CD4-positive, alpha-beta T cell (primary cell): ENCODE measurements around the gene ATP2B3. TPM values are rescaled to one million over a fixed set of nuclear protein-coding genes. Genes with fewer than 3 reads are reported as not detected.

Experiments
- ATAC-seq: fragments of 200-7000 bp; cut with Tn5 transposase; one replicate; pipeline ENCODE4 v1.10.0; 2022; ENCODE audit warnings: mild to moderate bottlenecking; ENCODE audit not compliant: poor library complexity
- CTCF ChIA-PET: fragments of 350-600 bp; sonication (Branson Sonifier 250); formaldehyde crosslinking; loops from one replicate; lab custom pipeline; 2021; ENCODE audit warnings: antibody characterized with exemption, inconsistent platforms; lab: Charles Lee
- POLR2A ChIA-PET: fragments of 350-600 bp; sonication (Branson Sonifier 250); formaldehyde crosslinking; loops from one replicate; lab custom pipeline; 2021; ENCODE audit warnings: antibody characterized with exemption, inconsistent platforms; lab: Charles Lee
- DNase-seq, 14 experiments: peaks; one replicate each; pipeline ENCODE4 v3.0.0-alpha.2; 2013 to 2020; ENCODE audit warnings: mixed read lengths in 2 of 14
- H3K27ac ChIP-seq, 2 donors: one replicate each; pipeline versions ENCODE4 v1.5.1 to v1.7.0; 2013; ENCODE audit warnings: low read length in 2 of 2, low read depth in 1 of 2, mild to moderate bottlenecking in 1 of 2
- H3K27me3 ChIP-seq, 2 experiments: 1 replicate in 1 of 2; 2 replicates in 1 of 2; pipeline versions ENCODE4 v1.6.1 to v1.7.0; 2013; ENCODE audit warnings: low read length in 2 of 2, control low read depth in 1 of 2, mild to moderate bottlenecking in 1 of 2, moderate library complexity in 1 of 2; ENCODE audit not compliant: insufficient read depth in 2 of 2, control insufficient read depth in 1 of 2
- H3K36me3 ChIP-seq: one replicate; pipeline ENCODE4 v1.6.1; 2013; ENCODE audit warnings: low read length, control low read depth; ENCODE audit not compliant: insufficient read depth
- H3K4me1 ChIP-seq: one replicate; pipeline ENCODE4 v1.6.1; 2013; ENCODE audit warnings: low read length, control low read depth; ENCODE audit not compliant: insufficient read depth
- H3K4me3 ChIP-seq: one replicate; pipeline ENCODE4 v1.5.1; 2013; ENCODE audit warnings: mild to moderate bottlenecking, low read length, moderate library complexity
- H3K9me3 ChIP-seq, 2 experiments: 1 replicate in 1 of 2; 2 replicates in 1 of 2; pipeline versions ENCODE4 v1.6.1 to v1.7.0; 2013; ENCODE audit warnings: low read length in 2 of 2, mild to moderate bottlenecking in 2 of 2, control low read depth in 1 of 2, moderate library complexity in 1 of 2; ENCODE audit not compliant: control insufficient read depth in 1 of 2, insufficient read depth in 1 of 2
- H3K27ac Mint-ChIP-seq: one replicate; pipeline ENCODE4 v1.8.0; 2020; ENCODE audit warnings: mixed read lengths
- H3K27me3 Mint-ChIP-seq: one replicate; pipeline ENCODE4 v1.8.0; 2021; ENCODE audit warnings: mixed read lengths
- H3K36me3 Mint-ChIP-seq: one replicate; pipeline ENCODE4 v1.8.0; 2021; ENCODE audit warnings: low read depth, mixed read lengths
- H3K4me1 Mint-ChIP-seq: one replicate; pipeline ENCODE4 v1.8.0; 2021; ENCODE audit warnings: low read depth, mixed read lengths
- H3K4me3 Mint-ChIP-seq: one replicate; pipeline ENCODE4 v1.8.0; 2020; ENCODE audit warnings: mild to moderate bottlenecking, mixed read lengths
- H3K9me3 Mint-ChIP-seq: one replicate; pipeline ENCODE4 v1.8.0; 2020; ENCODE audit warnings: mixed read lengths
- CTCF ChIP-seq: fragments of 200-600 bp; IDR thresholded peaks from one replicate; pipeline ENCODE4 v1.8.0; 2022; ENCODE audit warnings: antibody characterized with exemption, mild to moderate bottlenecking
- intact Hi-C, 2 experiments: fragments of 100-400 bp; cut with DNase I in 1 of 2; cut with micrococcal nuclease in 1 of 2; formaldehyde crosslinking; loops; one replicate each; pipeline versions ENCODE4 v1.15.1 to v1.9.0; 2023 to 2025; cut with DNase I, micrococcal nuclease
- total RNA-seq, 174 experiments: library from RNA in 2 of 174; stranded (reverse) in 2 of 174; gene quantifications; one replicate each; pipeline ENCODE4 v1.2.3 and lab custom pipeline; 2021 to 2026

Gene ATP2B3
- total RNA-seq, 2 experiments from 2014 or later, result not detected

GRCh38 chrX:153544727-153545126 lies 27.3 kb downstream of the ATP2B3 start:
- no peak for TF ChIP-seq CTCF
- intact Hi-C loops, result no loop called here
- Mint-ChIP-seq H3K9me3 (no peaks in the 10 kb centered on the region), H3K27ac (no peak overlapping the region), H3K4me3 (no peak overlapping the region), H3K36me3 (no peaks in the 10 kb centered on the region), H3K4me1 (no peaks in the 10 kb centered on the region), H3K27me3 (no peaks in the 10 kb centered on the region)
- H3K27ac ChIP-seq, result no peak overlapping the region
- DNase-seq (no peak), ATAC-seq (no peak)
- no peaks in the 10 kb centered on the region for H3K36me3 ChIP-seq
- ChIA-PET CTCF (no interaction called here), POLR2A (no interaction called here)
- H3K27me3 ChIP-seq, result no peaks in the 10 kb centered on the region
- H3K9me3 ChIP-seq, result no peaks in the 10 kb centered on the region
- H3K4me3 ChIP-seq, result no peak overlapping the region
- H3K4me1 ChIP-seq, result peaks cover under 1% of the 10 kb centered on the region

- intact Hi-C loops, result no loop called here
- no peaks in the 10 kb centered on the region for H3K4me1 Mint-ChIP-seq
- Histone ChIP-seq H3K4me3 (no peak overlapping the region), H3K27ac (no peak overlapping the region), H3K4me1 (no peaks in the 10 kb centered on the region), H3K27me3 (no peaks in the 10 kb centered on the region), H3K36me3 (no peaks in the 10 kb centered on the region), H3K9me3 (no peaks in the 10 kb centered on the region)
- H3K4me3 Mint-ChIP-seq, result no peak overlapping the region
- no peaks in the 10 kb centered on the region for H3K27me3 Mint-ChIP-seq
- TF ChIP-seq CTCF, result no peak
- H3K9me3 Mint-ChIP-seq, result no peaks in the 10 kb centered on the region
- ChIA-PET CTCF (no interaction called here), POLR2A (no interaction called here)
- DNase-seq (no peak), ATAC-seq (no peak)
- no peak overlapping the region for H3K27ac Mint-ChIP-seq
- H3K36me3 Mint-ChIP-seq, result no peaks in the 10 kb centered on the region
These were observed 28.9 kb downstream of the ATP2B3 start for GRCh38 chrX:153546386-153546785.

- H3K9me3 Mint-ChIP-seq, result no peaks in the 10 kb centered on the region
- H3K4me1 ChIP-seq, result no peaks in the 10 kb centered on the region
- no peak overlapping the region for H3K4me3 ChIP-seq
- no peaks in the 10 kb centered on the region for H3K36me3 ChIP-seq
- no peak for ATAC-seq
- no peak for DNase-seq
- H3K36me3 Mint-ChIP-seq, result no peaks in the 10 kb centered on the region
- POLR2A ChIA-PET, result no interaction called here
- H3K4me3 Mint-ChIP-seq, result no peak overlapping the region
- no peaks in the 10 kb centered on the region for H3K9me3 ChIP-seq
- intact Hi-C loops, result no loop called here
- no peaks in the 10 kb centered on the region for H3K27me3 ChIP-seq
- no peak overlapping the region for H3K27ac ChIP-seq
- H3K4me1 Mint-ChIP-seq, result no peaks in the 10 kb centered on the region
- CTCF ChIA-PET, result no interaction called here
- H3K27ac Mint-ChIP-seq, result no peak overlapping the region
- no peak for TF ChIP-seq CTCF
- no peaks in the 10 kb centered on the region for H3K27me3 Mint-ChIP-seq
These were observed 29.8 kb downstream of the ATP2B3 start for GRCh38 chrX:153547195-153547594.
